UCSD-AML1 (cell line): ENCODE data around the gene C3orf49.

Source experiments
- DNase-seq: peaks from one replicate; lab custom pipeline; 2025; ENCODE audit not compliant: unreplicated experiment; lab: John Stamatoyannopoulos, UW

C3orf49 gene, protein sequence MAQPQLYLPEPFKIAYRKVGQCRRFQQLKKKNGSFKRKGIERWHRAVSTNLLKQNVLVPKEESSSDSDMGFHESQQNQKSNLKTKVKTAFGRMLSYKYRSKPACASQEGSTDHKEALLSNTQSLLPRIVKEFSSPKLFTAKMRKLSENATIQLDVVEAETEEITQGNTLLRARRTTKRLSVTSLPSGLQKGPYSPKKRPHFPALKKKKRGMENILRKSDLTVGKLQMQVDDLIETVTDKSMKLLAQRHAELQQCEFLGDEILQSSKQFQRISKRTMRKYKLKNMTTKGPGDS

DNA sequence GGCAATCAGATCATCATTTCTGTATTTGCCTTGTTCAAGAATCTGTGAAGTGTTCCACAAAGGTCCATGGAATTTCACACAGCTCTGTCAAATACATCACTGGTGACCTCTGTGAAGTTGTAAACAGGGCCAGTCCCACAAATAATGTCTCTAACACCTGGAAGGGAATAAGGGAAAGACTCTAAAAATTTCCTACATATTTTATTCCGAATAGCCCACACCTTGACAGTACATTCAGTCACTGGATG, at the start of gene C3orf49:
C3orf49 (plus strand) TSS at position 149 of the 248 bp plus-strand sequence. CDS start 173 bp downstream, outside the sequence.
- DNase-seq, result no peak

- no peak for DNase-seq
These were observed 44.3 kb upstream of the C3orf49 start for GRCh38 chr3:63774781-63775180.

- no peak for DNase-seq
These were observed 39.9 kb upstream of the C3orf49 start for GRCh38 chr3:63779227-63779626.

GRCh38 chr3:63791974-63792373, 27.1 kb upstream of the C3orf49 start:
- DNase-seq, result no peak

DNA sequence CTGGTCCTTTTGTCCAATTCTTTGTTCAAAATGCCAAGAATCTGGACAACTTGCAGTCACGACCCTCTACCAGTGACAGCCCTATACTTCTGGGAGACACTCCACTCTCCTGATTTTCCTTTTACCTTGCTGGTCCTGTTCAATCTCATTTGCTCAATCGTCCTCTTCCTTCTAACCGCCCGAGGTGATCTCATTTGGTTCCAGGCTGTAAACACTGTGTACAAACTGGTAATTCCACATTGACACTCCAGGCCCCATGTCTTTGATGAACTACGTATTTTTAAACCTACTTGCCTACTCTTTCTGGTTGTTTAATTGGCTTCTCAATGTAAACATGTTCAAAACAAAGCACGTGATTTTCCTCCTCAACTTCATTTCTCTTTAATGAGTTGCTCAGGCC, 23.7 kb upstream of the C3orf49 start:
- no peak for DNase-seq

DNA sequence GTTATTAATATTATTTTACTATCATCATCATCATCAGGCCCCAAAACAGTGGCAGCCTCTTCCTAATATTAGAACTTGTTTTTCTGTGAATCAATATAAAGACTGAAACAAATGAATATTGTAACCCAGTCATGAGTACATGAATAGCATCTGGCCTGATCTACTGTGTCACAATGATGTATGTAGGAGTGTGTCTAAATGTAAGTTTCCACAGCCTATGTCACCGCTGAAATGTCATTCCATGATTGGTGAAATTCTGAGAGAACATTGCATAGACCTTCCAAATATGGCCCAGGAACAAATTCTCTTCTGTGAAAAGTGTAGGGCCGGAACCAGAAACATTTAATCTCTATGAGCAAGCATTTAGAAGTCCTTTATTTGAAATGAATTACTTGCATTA, 20.6 kb upstream of the C3orf49 start:
- no peak for DNase-seq

- no peak for DNase-seq
These were observed 20.1 kb upstream of the C3orf49 start for GRCh38 chr3:63798949-63799348.

GRCh38 chr3:63800097-63800496, 19.0 kb upstream of the C3orf49 start:
- no peak for DNase-seq

DNA sequence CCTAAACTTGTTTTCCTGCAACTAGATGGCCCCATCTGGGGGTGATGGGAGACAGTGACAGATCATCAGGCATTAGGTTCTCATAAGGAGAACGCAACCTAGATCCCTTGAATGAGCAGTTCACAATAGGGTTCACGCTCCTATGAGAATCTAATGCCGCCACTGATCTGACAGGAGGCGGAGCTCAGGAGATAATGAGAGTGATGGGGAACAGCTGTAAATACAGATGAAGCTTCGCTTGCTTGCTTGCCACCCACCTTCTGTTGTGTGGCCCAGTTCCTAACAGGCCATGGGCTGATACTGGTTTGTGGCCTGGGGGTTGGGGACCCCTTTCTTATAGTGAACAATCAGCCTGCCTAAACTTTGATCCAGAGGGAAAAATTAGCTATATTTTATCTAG, 15.2 kb upstream of the C3orf49 start:
- DNase-seq, result no peak

DNA sequence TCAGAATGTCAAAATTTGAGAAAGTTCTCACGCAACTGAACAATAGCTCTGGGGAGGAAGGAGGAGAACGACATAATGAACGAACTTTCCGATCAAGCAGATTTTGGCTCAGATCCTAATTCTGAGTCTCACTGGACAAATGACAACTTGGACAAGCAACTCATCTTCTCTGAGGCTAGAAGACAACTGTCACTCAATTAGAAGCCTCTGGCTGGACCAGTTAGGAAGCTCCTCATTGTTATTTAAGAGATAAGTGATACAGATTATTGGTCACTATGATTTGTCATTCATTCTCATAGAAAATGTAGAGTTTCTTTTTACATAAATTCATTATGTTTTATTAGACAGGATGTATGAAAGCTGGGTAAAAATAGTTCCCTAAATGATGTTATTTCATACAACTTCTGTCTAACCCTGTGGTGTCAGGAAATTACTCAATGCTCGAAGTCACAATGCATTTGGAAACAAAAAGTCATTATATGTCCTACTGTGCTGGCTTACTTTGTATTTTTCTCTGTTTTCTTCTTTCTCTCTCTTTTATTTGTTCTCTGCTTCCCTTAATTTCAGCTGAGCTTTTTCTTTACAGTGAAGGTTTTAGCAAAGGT, 11.0 kb upstream of the C3orf49 start:
- no peak for DNase-seq

DNA sequence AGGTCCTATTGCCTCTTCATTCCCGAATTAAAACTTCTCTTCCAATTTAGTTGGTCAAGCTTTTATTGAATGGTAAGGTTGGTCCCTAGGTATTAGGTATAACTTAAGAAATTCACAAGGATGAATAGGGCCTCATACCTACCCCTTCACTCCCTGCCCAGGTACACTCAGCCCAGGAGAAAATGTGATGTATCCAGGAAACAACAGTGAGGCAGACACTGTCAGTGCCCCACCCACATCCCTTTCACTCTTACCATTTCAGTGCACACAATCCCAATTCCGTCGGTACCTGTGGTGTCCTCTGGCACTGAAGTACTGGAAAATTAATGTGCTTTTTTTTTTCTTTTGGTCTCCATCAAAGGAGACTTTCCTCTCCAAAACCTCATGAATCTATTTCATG, 10.5 kb upstream of the C3orf49 start:
- DNase-seq, result no peak

GRCh38 chr3:63809607-63810006, 9.5 kb upstream of the C3orf49 start:
- no peak for DNase-seq

GRCh38 chr3:63814237-63814636, 4.9 kb upstream of the C3orf49 start:
- no peak for DNase-seq

DNA sequence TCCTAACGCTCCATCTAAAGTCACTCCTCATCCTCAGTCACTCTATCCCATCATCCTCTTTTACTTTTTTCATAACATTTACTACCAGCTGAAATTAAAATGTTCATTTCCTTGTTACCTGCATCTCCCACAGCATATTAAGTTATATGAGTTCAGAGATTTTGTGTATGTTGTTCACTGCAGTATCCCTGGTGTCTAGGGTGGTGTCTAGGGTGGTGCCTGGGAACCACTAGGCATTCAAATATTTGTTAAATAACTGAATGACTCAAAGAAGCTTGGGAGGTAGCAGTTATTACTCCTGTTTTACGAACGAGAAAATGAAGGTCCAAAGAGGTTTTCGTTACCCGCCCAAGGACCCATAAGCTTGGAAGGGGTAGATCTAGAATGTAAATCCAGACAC, 1.9 kb upstream of the C3orf49 start:
- no peak for DNase-seq

DNA sequence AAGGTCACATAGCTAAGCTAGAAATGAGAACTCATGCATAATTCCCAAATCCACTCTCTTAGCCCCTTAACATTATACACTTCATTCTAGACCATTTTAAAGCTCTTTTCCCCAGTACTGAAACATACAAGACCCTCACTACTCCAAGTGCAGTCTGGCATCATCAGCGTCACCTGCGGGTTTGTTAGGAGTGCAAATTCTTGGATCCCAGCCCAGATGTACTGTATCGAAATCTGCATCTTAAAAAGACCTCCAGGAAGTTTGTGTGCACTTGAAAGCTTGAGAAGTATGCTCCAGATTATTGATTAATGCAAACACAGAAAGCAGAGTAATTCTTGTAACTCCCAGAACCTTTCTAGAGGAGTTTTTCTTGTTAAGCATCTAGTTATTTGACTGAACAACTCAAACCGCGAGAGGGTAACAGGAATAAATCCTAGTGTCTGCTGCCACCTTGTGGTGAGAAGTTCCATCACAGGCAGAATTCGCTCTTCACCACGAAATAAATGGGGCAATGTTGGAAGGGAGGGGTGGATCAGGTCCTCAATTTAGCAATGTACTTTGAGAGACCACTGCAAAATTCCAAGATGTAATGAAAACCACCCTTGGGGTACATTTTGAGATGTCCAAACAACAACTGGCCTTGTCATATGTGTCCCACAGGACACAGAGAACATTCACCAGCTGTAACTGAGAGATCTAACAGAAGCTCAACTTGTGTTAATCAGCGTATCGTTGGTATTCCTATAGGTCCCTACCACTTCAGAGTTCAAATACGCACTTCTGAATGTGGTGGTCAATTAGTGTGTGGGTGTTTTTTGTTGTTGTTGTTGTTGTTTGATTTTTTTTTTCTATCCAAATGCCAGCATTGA, 583 bp upstream of the C3orf49 start:
- peak; percentile 28 for DNase-seq

DNA sequence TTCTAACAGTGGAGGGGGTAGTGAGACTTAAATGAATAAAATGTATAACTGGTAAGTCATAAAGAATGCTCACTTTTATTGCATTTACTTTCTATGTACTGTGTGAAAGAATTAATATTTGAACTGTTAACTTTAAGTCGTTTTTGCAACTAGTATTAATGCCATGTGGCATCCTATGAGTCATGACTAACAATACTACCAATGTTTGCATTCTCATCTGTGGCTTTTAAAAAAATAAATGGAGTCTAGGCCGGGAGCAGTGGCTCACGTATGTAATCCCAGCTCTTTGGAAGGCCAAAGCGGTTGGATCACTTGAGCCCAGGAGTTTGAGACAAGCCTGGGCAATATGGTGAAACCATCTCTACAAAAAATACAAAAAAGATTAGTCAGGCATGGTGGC, 5.2 kb downstream of the C3orf49 start:
- DNase-seq, result no peak

GRCh38 chr3:63830526-63830925, 11.4 kb downstream of the C3orf49 start:
- DNase-seq, result no peak

GRCh38 chr3:63832395-63832794, 13.3 kb downstream of the C3orf49 start:
- no peak for DNase-seq

- DNase-seq, result no peak
These were observed 22.6 kb downstream of the C3orf49 start for GRCh38 chr3:63841704-63842103.

GRCh38 chr3:63842127-63842526, 23.0 kb downstream of the C3orf49 start:
- DNase-seq, result no peak

DNA sequence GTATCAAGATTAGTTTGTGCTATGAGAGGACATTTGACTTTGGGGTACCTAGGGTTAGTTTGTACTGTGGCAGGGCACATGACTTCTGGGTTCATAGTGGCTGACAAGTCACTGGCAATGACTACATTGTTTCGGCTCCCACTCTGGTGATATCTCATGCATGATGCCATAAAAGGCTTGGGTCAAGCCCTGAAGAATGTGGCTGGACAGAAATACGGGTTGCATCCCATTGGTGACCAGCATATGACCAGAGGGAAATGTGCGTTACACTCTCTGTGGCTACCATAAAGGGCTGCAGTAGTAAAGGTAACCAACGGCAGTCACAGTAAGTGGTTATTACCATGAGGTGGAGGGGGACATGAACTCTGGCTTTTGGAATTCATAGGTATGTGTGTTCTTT, 26.1 kb downstream of the C3orf49 start:
- DNase-seq, result no peak

- DNase-seq, result no peak
These were observed 28.8 kb downstream of the C3orf49 start for GRCh38 chr3:63847718-63848450.
